Hematopoietic multipotent progenitor cell treated with erythropoietin and hydrocortisone succinate and interleukin-3 and kit ligand, for 8 days (in vitro differentiated cells): Measurements from ENCODE around the gene CACNA1H.

Experiments used
- DNase-seq: peaks from one replicate; pipeline ENCODE4 v3.0.0-alpha.2; 2015

Gene CACNA1H

GRCh38 chr16:1123525-1124230 lies 29.2 kb upstream of the CACNA1H start:
- no peak for DNase-seq

- no peak for DNase-seq
Measured at GRCh38 chr16:1124291-1124690, 28.6 kb upstream of the CACNA1H start.

- DNase-seq = no peak
Measured at GRCh38 chr16:1124795-1125194, 28.1 kb upstream of the CACNA1H start.

GRCh38 chr16:1125471-1125870 lies 27.4 kb upstream of the CACNA1H start:
- DNase-seq = no peak

- no peak for DNase-seq
Measured at GRCh38 chr16:1126044-1126443, 26.9 kb upstream of the CACNA1H start.

- DNase-seq = no peak
Measured at GRCh38 chr16:1126586-1126985, 26.3 kb upstream of the CACNA1H start.

GRCh38 chr16:1127101-1127500 lies 25.8 kb upstream of the CACNA1H start:
- DNase-seq = no peak

GRCh38 chr16:1127971-1128715 lies 24.8 kb upstream of the CACNA1H start:
- no peak for DNase-seq

- DNase-seq = no peak
Measured at GRCh38 chr16:1129106-1129960, 23.6 kb upstream of the CACNA1H start.

GRCh38 chr16:1130382-1130781 lies 22.5 kb upstream of the CACNA1H start:
- no peak for DNase-seq

- DNase-seq = no peak
Measured at GRCh38 chr16:1131378-1131994, 21.4 kb upstream of the CACNA1H start.

- DNase-seq = no peak
Measured at GRCh38 chr16:1132431-1132830, 20.5 kb upstream of the CACNA1H start.

GRCh38 chr16:1133271-1133670 lies 19.6 kb upstream of the CACNA1H start:
- no peak for DNase-seq

- DNase-seq = no peak
Measured at GRCh38 chr16:1133810-1134520, 18.9 kb upstream of the CACNA1H start.

GRCh38 chr16:1134776-1135458 lies 18.0 kb upstream of the CACNA1H start:
- no peak for DNase-seq

GRCh38 chr16:1135459-1135825 lies 17.5 kb upstream of the CACNA1H start:
- DNase-seq = no peak

- no peak for DNase-seq
Measured at GRCh38 chr16:1137604-1138003, 15.3 kb upstream of the CACNA1H start.

- DNase-seq = no peak
Measured at GRCh38 chr16:1140582-1141162, 12.2 kb upstream of the CACNA1H start.

- DNase-seq = no peak
Measured at GRCh38 chr16:1141191-1141590, 11.7 kb upstream of the CACNA1H start.

- DNase-seq = no peak
Measured at GRCh38 chr16:1141716-1142115, 11.2 kb upstream of the CACNA1H start.

GRCh38 chr16:1142911-1143310 lies 10.0 kb upstream of the CACNA1H start:
- DNase-seq = no peak
